M059J (cell line): ENCODE data around the gene JADE1. TPM values are rescaled to one million over a fixed set of nuclear protein-coding genes. Genes with fewer than 3 reads are reported as not detected.
A peak's percentile ranks its signal among the peaks of the same experiment; 100 is the strongest.

Experiments used
- DNase-seq: peaks from one replicate; pipeline ENCODE4 v3.0.0-alpha.2; 2012; ENCODE audit warnings: low read depth
- total RNA-seq: library from RNA; depleted of rRNA; stranded (reverse); fragments of >200 nt; shearing (Covaris generic); gene quantifications from 2 replicates; pipeline ENCODE4 v1.2.3, GENCODE V29; 2014

Gene JADE1
- total RNA-seq, 1 experiment from 2014 or later: 10.6 TPM

DNA sequence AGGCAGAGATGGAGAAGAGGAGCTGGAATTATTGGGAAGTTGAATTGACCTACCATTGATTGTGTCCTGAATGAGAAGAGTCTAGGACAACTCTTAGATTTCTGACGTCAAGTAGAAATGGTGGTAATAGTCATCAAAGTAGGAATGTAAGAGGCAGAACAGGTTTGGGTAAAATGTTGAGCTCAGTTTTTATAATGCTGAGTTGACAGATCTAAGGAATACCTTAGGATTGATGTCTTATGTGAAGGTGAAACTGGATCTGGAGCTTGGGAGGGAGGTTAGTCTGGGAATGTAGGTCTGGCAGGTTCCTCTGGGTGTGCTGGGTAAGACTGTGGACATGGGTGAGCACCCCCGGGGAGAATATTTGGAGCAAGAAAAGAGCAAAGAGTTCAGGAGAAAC, 31.9 kb downstream of the JADE1 start:
- no peak for DNase-seq

DNA sequence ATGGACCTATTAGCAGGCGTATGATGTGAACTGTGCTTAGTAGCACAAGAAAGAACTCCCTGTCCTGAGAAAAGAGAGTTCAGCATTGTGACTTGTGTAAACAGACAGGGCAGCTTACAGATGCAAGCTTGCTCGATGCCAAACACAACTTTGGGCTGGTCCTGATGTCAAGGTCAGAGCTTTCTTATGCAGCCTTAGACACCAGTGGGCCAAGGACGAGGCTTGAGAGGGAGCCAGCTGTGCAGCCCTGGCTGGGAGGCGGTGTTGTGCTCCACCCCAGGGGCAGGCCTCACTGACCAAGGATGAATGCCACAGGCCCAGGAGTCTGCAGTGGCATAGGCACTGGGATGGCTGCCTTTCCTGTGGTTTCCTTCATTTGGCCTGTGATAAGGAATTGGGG, 35.4 kb downstream of the JADE1 start:
- no peak for DNase-seq

DNA sequence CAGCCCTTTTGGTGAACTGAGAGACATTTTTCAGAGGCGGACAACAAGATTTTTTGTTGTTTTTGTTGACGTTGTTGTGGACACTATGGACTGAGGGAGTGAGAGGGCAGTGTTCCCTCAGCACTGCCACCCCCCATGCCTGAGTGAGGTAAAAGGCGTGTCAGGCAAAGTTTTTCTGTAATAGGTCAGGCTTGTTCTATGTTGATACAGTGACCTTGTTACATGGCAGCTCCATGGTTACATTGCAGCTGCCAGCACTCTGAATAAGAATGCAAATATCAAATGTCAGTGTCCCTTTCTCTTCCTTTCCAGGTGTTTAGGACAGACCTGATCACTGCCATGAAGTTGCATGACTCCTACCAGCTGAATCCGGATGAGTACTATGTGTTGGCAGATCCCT, 36.6 kb downstream of the JADE1 start:
- DNase-seq: no peak

DNA sequence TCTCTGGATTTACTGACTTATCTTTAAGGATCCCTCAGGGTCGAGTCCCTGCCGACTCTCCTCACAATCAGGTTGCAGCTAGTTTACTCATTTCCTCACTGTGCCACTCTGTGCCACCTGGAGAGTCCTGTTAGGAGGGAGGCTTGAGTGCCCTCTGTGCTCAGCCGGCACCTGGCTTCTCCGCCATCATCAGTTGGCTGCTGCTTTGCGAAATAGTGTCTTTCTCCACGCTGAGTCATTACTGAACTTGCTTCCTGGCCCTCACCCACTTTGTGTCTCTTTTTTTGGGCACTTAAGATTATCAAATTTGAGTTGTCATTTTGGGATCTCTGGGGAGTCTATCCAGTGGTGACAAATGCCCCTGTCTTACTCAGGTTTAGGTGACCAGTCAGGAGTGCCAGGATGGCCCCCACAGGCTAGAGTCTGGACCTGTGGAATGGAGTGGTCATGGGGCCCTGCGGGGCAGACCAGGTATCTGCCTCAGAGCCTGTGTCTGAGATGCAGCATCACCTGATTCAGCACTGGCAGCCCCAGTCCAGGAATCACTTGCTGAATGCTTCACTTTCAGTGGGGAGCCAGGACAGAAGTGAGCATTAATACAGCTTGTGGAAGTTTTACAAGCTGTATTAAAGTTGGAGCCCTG, 37.7 kb downstream of the JADE1 start:
- no peak for DNase-seq

DNA sequence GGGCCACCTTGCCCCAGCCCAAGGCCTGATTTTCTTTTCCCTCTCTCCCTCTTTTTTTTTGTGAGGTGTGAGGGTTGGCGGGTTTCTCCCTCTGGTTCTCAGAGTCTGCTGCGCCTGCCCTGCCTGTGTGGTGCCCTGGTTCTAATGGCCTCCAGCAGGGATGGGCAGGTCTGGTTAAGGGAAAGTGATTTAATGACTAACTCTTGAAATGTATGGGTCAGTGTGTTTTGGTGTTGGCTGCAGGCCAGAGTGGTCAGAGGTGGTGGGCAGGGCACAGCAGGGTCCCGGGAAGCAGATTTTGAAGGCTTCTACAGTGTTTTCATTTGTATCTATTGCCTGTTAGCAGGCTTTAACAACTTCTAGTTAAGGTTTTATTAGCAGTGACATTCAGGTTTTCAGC, 39.0 kb downstream of the JADE1 start:
- no peak for DNase-seq

DNA sequence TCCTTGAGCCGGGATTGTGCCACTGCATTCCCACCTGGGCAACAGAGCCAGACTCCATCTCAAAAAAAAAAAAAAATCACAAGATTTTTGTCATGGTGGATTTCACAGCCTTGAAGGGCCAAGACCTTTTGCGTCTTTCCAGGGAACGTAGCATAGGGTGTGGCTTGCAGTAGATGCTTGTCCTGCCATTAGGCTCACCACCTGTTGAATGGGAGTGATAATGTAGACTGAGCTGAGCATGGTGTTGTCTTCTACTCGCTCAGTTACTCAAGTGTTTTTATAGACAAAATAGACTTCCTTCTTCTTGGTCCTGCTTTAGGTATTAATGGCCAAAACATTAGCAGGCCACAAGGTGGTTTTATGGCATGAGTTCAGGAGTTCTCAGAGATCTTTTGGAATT, 40.8 kb downstream of the JADE1 start:
- no peak for DNase-seq

DNA sequence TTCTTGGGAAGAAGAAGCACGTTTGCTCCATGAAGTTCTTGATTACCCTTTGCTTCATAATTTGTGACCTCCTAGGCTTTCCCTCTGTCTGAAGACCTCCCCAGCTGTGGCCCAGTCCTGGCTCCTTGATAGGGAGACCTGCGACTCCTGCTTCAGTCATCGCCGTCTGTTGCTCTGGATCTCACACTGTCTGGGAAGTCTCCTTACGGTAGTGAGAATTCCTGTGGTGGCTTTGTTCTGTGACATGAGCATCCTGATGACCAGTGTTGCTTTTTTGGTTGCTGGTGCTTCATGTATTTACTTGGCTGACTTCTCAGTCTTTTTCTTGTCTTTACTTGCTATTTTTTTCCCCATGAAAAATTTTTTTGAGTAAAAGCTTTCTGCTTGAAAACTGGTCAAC, 44.2 kb downstream of the JADE1 start:
- DNase-seq: peak; percentile 4

DNA sequence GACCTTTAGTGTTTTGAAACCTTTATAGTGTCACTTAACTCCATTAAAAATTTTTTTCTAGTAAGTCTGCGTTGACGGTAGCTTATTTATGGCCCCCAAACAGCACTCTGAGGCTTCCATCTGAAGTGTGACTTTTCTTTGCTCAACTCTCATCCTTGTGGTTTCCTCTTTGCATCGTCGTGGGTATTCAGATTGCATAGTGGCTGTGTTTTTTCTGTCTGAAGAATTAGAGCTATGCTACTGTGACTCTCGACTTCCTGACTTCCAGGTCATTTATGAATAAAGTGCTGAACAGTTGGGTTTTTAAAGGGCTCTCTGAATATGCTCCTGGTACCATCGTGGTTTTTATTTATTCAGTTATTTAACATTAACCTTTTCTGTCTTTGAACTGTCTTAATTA, 44.9 kb downstream of the JADE1 start:
- DNase-seq: no peak

DNA sequence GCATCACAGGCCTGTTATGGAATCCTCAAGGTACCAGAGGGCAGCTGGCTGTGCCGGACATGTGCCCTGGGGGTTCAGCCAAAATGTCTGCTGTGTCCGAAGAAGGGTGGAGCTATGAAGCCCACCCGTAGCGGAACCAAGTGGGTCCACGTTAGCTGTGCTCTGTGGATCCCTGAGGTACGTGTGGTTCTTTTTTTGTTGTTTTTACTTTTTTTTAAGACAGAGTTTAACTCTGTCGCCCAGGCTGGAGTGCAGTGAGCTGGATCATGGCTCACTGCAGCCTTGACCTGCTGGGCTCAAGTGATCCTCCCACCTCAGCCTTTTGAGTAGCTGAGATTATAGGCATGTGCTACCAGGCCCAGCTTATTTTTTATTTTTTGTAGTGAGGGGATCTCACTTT, 46.1 kb downstream of the JADE1 start:
- DNase-seq: no peak

DNA sequence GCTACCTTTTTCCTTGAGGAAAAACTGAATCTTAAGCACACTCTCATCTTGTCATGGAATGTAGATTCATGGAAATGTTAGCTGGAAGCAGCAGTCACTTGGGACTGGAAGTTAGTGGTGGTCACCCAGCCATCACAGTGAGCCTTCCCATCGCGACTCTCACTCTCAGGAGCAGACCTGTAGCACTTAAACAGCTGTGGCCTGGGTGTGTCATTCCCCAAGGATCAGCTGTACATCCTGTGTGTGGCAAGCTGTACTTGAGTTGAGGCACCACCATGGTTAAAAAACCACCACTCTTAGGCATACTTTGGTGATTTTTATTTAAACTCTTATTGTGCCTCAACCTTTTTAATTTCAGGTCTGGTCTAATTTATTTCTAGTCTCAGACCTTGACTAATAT, 46.7 kb downstream of the JADE1 start:
- DNase-seq: no peak

DNA sequence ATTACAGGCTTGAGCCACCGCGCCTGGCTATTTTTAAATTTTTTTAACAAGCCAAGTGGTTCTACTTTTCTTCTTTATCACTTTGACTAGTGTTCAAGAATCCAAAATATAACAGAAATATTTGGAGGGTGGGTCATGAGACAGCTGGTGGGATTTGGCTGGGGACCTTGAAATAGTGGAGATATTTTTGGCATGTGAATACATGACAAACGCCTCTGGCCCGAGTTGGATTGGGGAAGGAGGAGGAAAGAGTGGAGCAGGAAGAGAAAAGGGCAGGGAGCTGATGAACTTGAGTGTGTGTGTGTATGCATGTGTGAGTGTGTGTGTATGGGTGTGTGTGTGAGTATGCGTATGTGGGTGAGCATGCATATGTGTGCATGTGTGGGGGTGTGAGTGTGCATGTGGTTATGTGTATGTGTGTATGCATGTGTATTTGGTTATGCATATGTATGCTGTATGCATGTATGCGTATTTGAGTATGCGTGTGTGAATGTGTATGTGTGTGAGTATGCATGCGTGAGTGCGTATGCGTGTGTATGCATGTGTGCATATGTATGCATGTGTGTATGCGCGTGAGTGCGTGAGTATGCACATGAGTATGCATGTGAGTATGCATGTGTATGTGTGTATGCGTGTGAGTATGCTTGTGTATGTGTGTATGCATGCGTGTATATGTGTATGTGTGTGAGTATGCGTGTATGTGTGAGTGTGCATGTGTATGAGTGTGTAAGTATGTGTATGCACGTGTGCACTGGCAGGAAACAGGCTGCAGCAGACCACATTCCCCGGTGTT, 49.6 kb downstream of the JADE1 start:
- no peak for DNase-seq

DNA sequence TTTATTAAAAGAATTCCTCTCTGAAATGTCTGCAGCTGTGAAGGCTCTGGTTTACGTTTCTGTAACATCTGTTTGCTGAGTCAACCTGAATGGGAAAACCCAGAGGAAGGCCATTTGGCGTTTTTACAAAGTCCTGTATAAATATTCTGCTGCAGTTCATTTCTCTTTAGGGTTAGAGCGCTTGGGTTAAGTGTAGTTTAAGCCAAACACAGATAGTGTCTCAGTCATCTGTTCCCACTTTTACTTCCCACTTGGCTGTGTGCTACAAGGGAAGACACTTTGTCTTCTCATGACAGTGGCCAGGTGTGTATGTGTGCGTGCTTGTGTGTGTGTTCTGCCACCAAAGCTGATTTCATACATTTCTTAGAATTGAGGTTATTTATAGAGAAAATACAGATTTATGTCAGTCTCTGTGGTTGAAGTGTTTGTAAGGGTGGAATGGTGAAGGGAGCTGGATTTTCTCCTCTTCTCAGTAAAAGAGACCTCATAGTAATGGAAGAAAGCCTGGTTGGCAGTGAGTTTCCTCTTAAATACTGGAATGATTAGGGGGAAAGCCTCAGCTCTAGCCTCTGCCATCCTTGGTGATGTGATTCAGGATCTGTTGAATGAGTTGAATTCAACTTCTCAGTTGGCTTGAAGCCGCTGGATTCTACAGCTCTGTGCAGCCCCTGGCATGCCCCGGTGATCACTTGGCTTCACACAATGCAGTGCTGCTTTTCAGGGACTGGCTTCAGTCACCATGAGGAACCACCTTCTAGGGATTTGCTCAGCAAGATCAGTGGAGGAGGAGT, 50.6 kb downstream of the JADE1 start:
- no peak for DNase-seq

DNA sequence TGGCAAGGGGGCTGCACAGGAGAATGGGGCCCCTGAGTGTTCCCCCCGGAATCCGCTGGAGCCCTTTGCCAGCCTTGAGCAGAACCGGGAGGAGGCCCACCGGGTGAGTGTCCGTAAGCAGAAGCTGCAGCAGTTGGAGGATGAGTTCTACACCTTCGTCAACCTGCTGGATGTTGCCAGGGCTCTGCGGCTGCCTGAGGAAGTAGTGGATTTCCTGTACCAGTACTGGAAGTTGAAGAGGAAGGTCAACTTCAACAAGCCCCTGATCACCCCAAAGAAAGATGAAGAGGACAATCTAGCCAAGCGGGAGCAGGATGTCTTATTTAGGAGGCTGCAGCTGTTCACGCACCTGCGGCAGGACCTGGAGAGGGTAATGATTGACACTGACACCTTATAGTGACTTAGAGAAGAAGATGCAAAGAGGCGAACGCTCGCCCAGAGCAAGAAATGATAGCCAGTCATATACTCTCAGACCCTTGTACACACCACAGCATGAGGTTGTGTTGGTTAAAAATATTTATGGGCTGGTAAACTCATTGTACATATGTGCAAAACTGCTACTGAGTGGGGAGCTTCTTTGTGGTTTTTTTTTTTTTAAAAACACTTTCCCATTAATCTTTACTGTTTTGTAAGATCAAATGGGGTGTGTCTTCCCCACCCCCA, 52.5 kb downstream of the JADE1 start:
- DNase-seq: no peak

DNA sequence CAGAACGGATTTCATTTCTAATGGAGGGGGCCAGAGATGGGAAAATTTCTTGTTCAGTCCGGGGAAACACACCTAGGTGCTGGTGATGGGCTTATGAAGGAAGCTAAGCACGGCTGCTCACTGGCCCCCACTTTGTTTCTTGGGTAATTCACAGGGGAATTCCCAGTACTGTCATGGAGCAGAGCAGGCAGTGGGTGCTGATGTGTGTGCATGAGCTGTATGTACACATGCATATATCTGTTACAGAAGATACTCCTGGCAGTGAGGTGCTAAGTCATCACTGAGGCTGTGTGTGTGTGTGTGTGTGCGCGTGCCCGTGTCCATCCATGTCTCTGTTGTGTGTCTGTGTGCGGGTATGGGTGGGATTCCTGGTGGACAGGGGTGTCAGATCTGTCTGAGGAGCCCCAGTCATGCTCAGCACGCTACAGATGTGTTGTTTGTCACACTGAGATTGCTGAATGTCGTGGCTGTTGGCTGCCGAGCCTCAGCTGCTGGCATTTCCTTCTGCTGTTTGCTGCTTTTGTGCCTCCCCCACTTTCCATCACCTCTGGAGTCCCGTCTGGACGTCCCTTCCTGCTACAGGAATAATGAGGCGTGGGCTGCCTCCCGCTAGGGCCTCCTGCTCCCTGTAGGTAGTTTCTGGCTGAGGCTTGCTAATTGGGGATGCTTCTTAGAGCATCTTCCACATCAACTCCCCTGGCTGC, 53.3 kb downstream of the JADE1 start:
- DNase-seq: no peak

DNA sequence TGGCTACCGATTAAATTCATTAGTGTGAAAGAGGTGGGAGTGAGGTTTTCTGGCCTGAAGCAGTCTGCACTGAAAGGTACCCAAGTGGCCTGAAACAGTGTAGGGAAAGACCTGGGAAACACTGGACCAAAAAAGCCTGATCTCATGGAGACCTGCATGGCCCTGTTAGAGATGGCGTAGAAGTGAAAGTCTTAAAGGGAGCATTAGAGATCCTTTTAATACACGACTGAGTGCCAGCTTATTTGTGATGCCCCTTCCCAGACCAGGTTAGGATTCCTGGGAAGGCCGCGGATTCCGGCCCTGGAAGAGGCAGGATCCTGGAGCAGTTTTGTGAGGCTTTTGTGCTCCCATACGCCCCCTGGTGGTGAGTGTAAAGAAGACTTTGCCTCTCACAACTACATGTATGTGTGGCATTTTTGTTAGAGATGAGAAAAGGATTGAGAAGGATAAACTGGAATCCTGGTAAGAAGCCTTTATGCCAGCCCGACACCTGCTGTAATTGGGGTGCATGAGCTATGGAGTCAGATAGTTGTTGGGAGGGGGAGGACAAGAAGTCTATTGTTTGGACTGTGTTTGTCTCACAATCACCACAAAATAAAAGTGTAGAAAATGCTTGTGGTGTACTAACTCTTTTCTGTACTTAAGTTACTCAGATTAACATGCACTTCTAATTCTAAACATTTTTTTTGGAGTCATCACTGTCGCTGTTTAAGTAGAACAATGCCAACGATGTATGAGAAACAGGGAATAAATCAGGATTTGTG, 54.0 kb downstream of the JADE1 start:
- peak; percentile 65 for DNase-seq

DNA sequence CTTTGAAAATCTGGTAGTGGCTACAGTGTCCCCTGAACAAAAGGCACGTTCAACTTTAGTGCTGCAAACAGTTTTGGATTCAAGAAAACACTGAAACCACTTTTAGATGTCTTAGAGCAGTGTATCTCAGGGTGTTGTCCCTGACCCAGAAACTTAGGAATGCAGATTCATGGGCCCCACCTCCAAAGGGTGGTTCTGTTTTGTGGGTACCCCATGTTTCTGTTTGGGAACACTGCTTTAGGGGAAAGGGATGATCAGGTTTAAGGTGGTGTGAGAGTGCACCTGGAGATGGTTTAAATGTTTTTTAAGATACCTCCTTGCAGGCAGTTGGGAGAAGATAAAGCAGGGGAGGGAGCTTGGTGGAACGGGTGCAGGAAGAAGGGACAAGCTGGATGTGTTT, 55.6 kb downstream of the JADE1 start:
- no peak for DNase-seq

DNA sequence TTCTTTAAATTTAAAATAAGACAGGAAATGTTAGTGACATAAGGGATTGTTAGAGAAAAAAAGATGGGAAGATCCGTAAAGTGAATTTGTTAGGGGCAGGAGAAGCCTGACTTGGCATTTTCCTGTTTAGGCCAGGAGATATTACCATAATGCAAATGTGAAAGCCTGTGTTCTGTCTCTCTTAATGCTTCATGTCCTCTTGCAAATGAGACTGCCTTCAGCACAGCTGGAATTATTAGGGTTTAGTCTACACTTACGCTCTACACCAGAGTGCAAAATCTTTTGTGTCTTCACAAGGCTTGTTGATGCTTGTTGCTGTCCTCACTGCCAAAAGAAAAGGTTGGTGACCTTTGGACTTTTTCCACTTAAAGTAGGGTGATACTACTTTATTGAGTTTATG, 56.8 kb downstream of the JADE1 start:
- no peak for DNase-seq

DNA sequence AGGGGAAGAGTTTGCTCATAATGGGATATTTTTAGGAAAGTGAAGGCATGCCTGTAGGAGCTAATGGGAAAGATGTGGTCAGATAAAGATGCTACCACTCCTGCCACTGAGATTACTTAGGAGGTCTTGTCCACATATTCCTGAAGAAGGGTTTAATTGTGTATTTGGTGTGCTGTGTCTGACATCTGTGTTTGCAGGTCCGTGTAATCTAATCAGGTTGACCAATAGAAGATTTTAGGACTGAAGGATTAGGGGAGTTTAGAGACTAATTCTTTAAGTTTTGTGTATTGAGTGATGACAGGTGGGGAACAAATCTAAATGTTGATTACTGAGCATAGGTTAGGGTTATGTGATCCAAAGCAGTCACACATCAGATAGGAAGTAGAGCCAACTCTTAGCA, 57.2 kb downstream of the JADE1 start:
- no peak for DNase-seq

DNA sequence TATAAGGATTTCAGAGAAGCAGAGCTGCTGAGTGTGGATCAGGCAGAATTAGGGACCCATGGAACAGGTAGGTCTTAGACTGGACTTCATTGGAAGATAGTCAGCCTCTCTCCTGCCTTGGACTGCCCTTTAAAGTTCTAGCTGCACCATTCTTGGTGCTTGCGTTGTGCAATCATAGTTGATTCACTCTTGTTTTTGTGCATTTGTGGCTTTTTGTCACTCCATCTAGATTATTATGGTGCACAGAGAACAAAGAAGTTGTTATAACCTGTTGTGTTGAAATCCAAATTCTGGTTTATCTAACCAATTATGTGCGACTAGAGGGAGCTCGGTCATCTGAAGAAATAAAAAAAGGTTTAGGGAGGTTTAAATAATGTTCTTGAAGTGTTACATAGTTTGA, 59.3 kb downstream of the JADE1 start:
- no peak for DNase-seq

DNA sequence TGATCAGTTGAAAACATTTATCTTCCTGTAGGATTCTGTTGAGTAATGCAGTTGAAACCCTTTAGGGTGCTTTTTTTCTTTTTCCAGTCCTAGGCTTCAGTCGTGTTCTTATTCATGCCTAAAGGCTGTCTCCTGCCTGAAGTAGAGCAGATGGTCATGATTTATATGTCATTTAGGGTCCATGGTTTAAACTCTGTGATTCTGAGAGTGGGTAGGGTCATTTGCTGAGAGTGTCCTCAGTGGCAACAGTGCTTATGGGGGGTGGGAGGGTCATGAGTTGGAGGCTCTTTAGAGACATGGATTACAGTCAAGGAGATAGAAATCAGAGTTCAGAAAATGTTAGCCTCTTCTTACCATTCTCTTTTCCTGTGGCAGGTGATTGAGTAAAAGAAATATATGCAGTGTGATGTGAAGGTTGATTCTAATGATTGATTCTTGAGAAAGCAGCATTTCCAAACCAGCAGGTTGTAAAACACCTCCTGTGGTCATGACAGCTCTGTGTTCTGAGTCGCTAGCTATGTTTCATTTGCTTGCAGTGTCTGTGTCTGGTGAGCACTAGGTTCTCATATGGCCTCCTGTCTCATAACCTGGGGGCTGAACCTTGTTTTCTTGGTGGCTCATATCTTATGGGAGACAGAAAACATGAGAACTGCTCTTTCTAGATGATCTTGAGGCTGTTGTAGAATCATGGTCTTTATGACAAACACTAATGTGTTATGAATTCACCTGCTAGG, 60.4 kb downstream of the JADE1 start:
- no peak for DNase-seq
